Esophagus (tissue), 2 donors: Measurements from ENCODE around the gene MT4. TPM values are rescaled to one million over a fixed set of nuclear protein-coding genes. Genes with fewer than 3 reads are reported as not detected.

Source experiments
- H3K27ac ChIP-seq, 2 donors: one replicate each; pipeline ENCODE4 v1.5.1; 2013; ENCODE audit warnings: low read depth in 2 of 2, mild to moderate bottlenecking in 2 of 2, inconsistent platforms in 1 of 2, low read length in 1 of 2, moderate library complexity in 1 of 2
- H3K27me3 ChIP-seq, 2 donors: one replicate each; pipeline ENCODE4 v1.6.1; 2013; ENCODE audit warnings: low read length in 2 of 2, control low read depth in 1 of 2, mild to moderate bottlenecking in 1 of 2; ENCODE audit not compliant: insufficient read depth in 2 of 2, control insufficient read depth in 1 of 2
- H3K36me3 ChIP-seq, 2 donors: one replicate each; pipeline ENCODE4 v1.6.1; 2013; ENCODE audit warnings: low read length in 1 of 2; ENCODE audit not compliant: control insufficient read depth in 2 of 2, insufficient read depth in 2 of 2
- H3K4me1 ChIP-seq, 2 donors: one replicate each; pipeline ENCODE4 v1.6.1; 2013; ENCODE audit warnings: low read length in 1 of 2; ENCODE audit not compliant: control insufficient read depth in 2 of 2, insufficient read depth in 2 of 2
- H3K4me3 ChIP-seq, 2 donors: one replicate each; pipeline ENCODE4 v1.5.1; 2013; ENCODE audit warnings: low read length in 2 of 2, mild to moderate bottlenecking in 2 of 2, low read depth in 1 of 2, moderate library complexity in 1 of 2
- H3K9me3 ChIP-seq, 2 donors: one replicate each; pipeline ENCODE4 v1.6.1; 2013; ENCODE audit warnings: mild to moderate bottlenecking in 2 of 2, low read depth in 1 of 2, low read length in 1 of 2, moderate library complexity in 1 of 2; ENCODE audit not compliant: control insufficient read depth in 2 of 2, insufficient read depth in 1 of 2
- WGBS, 2 donors: extraction: QIAGEN DNeasy Blood & Tissue Kit; methylation state at CpG; one replicate each; pipeline ENCODE4 v1.1.7; 2013; 5-methylcytosine and 5-hydroxymethylcytosine counted together
- polyA plus RNA-seq, 2 donors: library from polyadenylated mRNA; stranded (reverse); fragments of 200-250 nt; gene quantifications; one replicate each; pipeline ENCODE4 v1.2.3, GENCODE V29; 2013
- donor health status: healthy with polysubstance abuse.
- donor health status: Bipolar disorder and iron deficiency.

MT4 gene
- polyA plus RNA-seq, 2 donors, result 1.3 to 7.4 TPM

- 55 to 60% methylated on average over 23 of the region's 23 CpGs for WGBS, 2 donors
- peaks cover 0 to 3% of the 10 kb centered on the region in 2 donors for H3K4me1 ChIP-seq
- no peaks in the 10 kb centered on the region for H3K9me3 ChIP-seq
- H3K4me3 ChIP-seq, result peak overlapping the region; percentile 23
- H3K27ac ChIP-seq, result peak overlapping the region in 1 of 2 donors; percentile 6
- H3K36me3 ChIP-seq, result no peaks in the 10 kb centered on the region
- no peaks in the 10 kb centered on the region for H3K27me3 ChIP-seq
Measured at GRCh38 chr16:56616608-56617211, 51.8 kb downstream of the MT4 start.

GRCh38 chr16:56617212-56618085 is 52.6 kb downstream of the MT4 start:
- 4 to 6% methylated on average over 28 to 41 of the region's 41 CpGs for WGBS, 2 donors
- H3K27ac ChIP-seq, result peak overlapping the region; percentile 8 to 61
- peak overlapping the region; percentile 23 for H3K4me3 ChIP-seq

GRCh38 chr16:56618138-56618537 is 53.3 kb downstream of the MT4 start:
- no peak overlapping the region for H3K4me3 ChIP-seq
- no peaks in the 10 kb centered on the region for H3K9me3 ChIP-seq
- no peaks in the 10 kb centered on the region for H3K27me3 ChIP-seq
- WGBS, 2 donors, result 83 to 87% methylated on average over 6 of the region's 6 CpGs
- H3K4me1 ChIP-seq, result peaks cover 0 to 3% of the 10 kb centered on the region in 2 donors
- H3K36me3 ChIP-seq, result no peaks in the 10 kb centered on the region
- H3K27ac ChIP-seq, result no peak overlapping the region

More at GRCh38 chr16:56617212-56618085, 52.6 kb downstream of the MT4 start:
- Histone ChIP-seq H3K36me3 (no peaks in the 10 kb centered on the region), H3K9me3 (no peaks in the 10 kb centered on the region), H3K27me3 (no peaks in the 10 kb centered on the region), H3K4me1 (peaks cover 0 to 3% of the 10 kb centered on the region in 2 donors)

Other genes starting within 250 kb of the MT4 start
- gene AMFR, start 139.5 kb upstream of the MT4 start, polyA plus RNA-seq, result 10 to 100 TPM; 57.3 to 62.5 TPM
- gene NUDT21, start 113.7 kb upstream of the MT4 start, polyA plus RNA-seq, result 10 to 100 TPM; 29.5 to 40.1 TPM
- gene OGFOD1, start 113.5 kb upstream of the MT4 start, polyA plus RNA-seq, result 10 to 100 TPM in 1 of 2 donors, 1 to 10 TPM in 1; 9.9 to 16.8 TPM
- gene BBS2, start 45.0 kb upstream of the MT4 start, polyA plus RNA-seq, result 10 to 100 TPM; 24.2 to 29.0 TPM
- gene MT3, start 24.5 kb downstream of the MT4 start, polyA plus RNA-seq, result under 1 TPM; 0.67 to 0.96 TPM
- gene MT2A, start 43.5 kb downstream of the MT4 start, polyA plus RNA-seq, result 100 to 1,000 TPM; 264 to 473 TPM
- 100 to 1,000 TPM; 232 to 268 TPM for gene MT1E, start 60.7 kb downstream of the MT4 start, polyA plus RNA-seq
- gene MT1M, start 67.6 kb downstream of the MT4 start, polyA plus RNA-seq, result 1 to 10 TPM; 4.0 to 9.1 TPM
- 10 to 100 TPM in 1 of 2 donors, 1 to 10 TPM in 1; 9.8 to 10.3 TPM for gene MT1A, start 73.6 kb downstream of the MT4 start, polyA plus RNA-seq
- gene MT1B, start 86.8 kb downstream of the MT4 start, polyA plus RNA-seq, result under 1 TPM in 1 of 2 donors, not detected in 1; 0.68 TPM
- 10 to 100 TPM; 11.0 to 11.2 TPM for gene MT1F, start 92.9 kb downstream of the MT4 start, polyA plus RNA-seq
- 100 to 1,000 TPM; 459 to 751 TPM for gene MT1G, start 103.0 kb downstream of the MT4 start, polyA plus RNA-seq
- 10 to 100 TPM; 32.9 to 63.3 TPM for gene MT1H, start 104.7 kb downstream of the MT4 start, polyA plus RNA-seq
- gene MT1X, start 117.4 kb downstream of the MT4 start, polyA plus RNA-seq, result 1,000 to 10,000 TPM; 1,462 to 1,505 TPM
- 10 to 100 TPM; 36.0 to 38.0 TPM for gene NUP93, start 165.1 kb downstream of the MT4 start, polyA plus RNA-seq